HepG2 (cell line): ENCODE measurements around the gene UBTD2. TPM values are rescaled to one million over a fixed set of nuclear protein-coding genes. Genes with fewer than 3 reads are reported as not detected.

Experiments
- FOXJ3 ChIP-seq: sonication (generic); formaldehyde crosslinking; IDR thresholded peaks from 2 replicates; pipeline ENCODE4 v1.4.0; 2020; ENCODE audit warnings: missing genetic modification reagents, mild to moderate bottlenecking, borderline replicate concordance
- FOXM1 ChIP-seq: sonication (generic); formaldehyde crosslinking; IDR thresholded peaks from 2 replicates; pipeline ENCODE4 v1.5.0; 2020; ENCODE audit warnings: missing genetic modification reagents
- GABPA ChIP-seq, 2 experiments: IDR thresholded peaks; 2 replicates each; pipeline ENCODE4 v1.6.1; 2011 to 2016; ENCODE audit warnings: low read depth in 2 of 2, low read length in 1 of 2, missing biosample characterization in 1 of 2, missing genetic modification characterization in 1 of 2
- JUN ChIP-seq: sonication (generic); formaldehyde crosslinking; IDR thresholded peaks from 2 replicates; pipeline ENCODE4 v1.4.0; 2020; ENCODE audit warnings: mild to moderate bottlenecking, missing genetic modification reagents
- MED1 ChIP-seq: sonication (generic); formaldehyde crosslinking; IDR thresholded peaks from 2 replicates; pipeline ENCODE4 v1.4.0; 2020; ENCODE audit warnings: missing genetic modification reagents
- MED13 ChIP-seq: sonication (generic); formaldehyde crosslinking; IDR thresholded peaks from 2 replicates; pipeline ENCODE4 v1.5.0; 2020; ENCODE audit warnings: missing genetic modification reagents
- MXD4 ChIP-seq: IDR thresholded peaks from 2 replicates; pipeline ENCODE4 v1.6.1; 2016; ENCODE audit warnings: mild to moderate bottlenecking, missing biosample characterization, missing genetic modification reagents
- NFYC ChIP-seq: IDR thresholded peaks from 2 replicates; pipeline ENCODE4 v1.6.1; 2016; ENCODE audit warnings: missing genetic modification reagents, missing compliant biosample characterization
- RELA ChIP-seq: sonication (generic); formaldehyde crosslinking; IDR thresholded peaks from 2 replicates; pipeline ENCODE4 v1.4.0; 2020; ENCODE audit warnings: missing genetic modification reagents
- RXRA ChIP-seq: sonication (generic); formaldehyde crosslinking; IDR thresholded peaks from 2 replicates; pipeline ENCODE4 v1.5.1; 2020; ENCODE audit warnings: missing genetic modification reagents
- ZNF256 ChIP-seq: sonication (generic); formaldehyde crosslinking; conservative IDR thresholded peaks from 2 replicates; pipeline ENCODE4 v1.4.0; 2020; ENCODE audit warnings: missing genetic modification reagents
- ZNF263 ChIP-seq: sonication (generic); formaldehyde crosslinking; IDR thresholded peaks from 2 replicates; pipeline ENCODE4 v1.4.0; 2020; ENCODE audit warnings: missing genetic modification reagents
- ZNF30 ChIP-seq: sonication (generic); formaldehyde crosslinking; IDR thresholded peaks from 2 replicates; pipeline ENCODE4 v1.5.0; 2020; ENCODE audit warnings: mild to moderate bottlenecking, missing genetic modification reagents
- ZNF432 ChIP-seq: sonication (generic); formaldehyde crosslinking; IDR thresholded peaks from 2 replicates; pipeline ENCODE4 v1.5.0; 2020; ENCODE audit warnings: missing genetic modification reagents, mild to moderate bottlenecking, borderline replicate concordance
- ZNF510 ChIP-seq: sonication (generic); formaldehyde crosslinking; IDR thresholded peaks from 2 replicates; pipeline ENCODE4 v1.4.0; 2020; ENCODE audit warnings: low read depth, mild to moderate bottlenecking, missing genetic modification reagents
- ZNF569 ChIP-seq: sonication (generic); formaldehyde crosslinking; IDR thresholded peaks from 2 replicates; pipeline ENCODE4 v1.5.0; 2020; ENCODE audit warnings: mild to moderate bottlenecking, missing genetic modification reagents, moderate library complexity, borderline replicate concordance
- ZNF609 ChIP-seq: sonication (generic); formaldehyde crosslinking; IDR thresholded peaks from 2 replicates; pipeline ENCODE4 v1.4.0; 2020; ENCODE audit warnings: mild to moderate bottlenecking, missing genetic modification reagents, borderline replicate concordance
- ZNF616 ChIP-seq: sonication (generic); formaldehyde crosslinking; IDR thresholded peaks from 2 replicates; pipeline ENCODE4 v1.5.0; 2020; ENCODE audit warnings: low read depth, mild to moderate bottlenecking, missing genetic modification reagents
- ZNF788 ChIP-seq: sonication (generic); formaldehyde crosslinking; IDR thresholded peaks from 2 replicates; pipeline ENCODE4 v1.5.0; 2020; ENCODE audit warnings: mild to moderate bottlenecking, missing genetic modification reagents, borderline replicate concordance
- ZSCAN12 ChIP-seq: sonication (generic); formaldehyde crosslinking; IDR thresholded peaks from 2 replicates; pipeline ENCODE4 v1.9.0; 2021; ENCODE audit warnings: mild to moderate bottlenecking, missing genetic modification reagents
- ZSCAN29 ChIP-seq: sonication (generic); formaldehyde crosslinking; conservative IDR thresholded peaks from 2 replicates; pipeline ENCODE4 v1.4.0; 2020; ENCODE audit warnings: mild to moderate bottlenecking, missing genetic modification reagents
- polyA plus RNA-seq, 8 experiments: library from polyadenylated mRNA; depleted of rRNA in 3 of 8; stranded (reverse) in 7 of 8; unstranded in 1 of 8; fragments of >200 nt; fragmentation: Illumina TruSeq in 4 of 8; extraction: Trizol in 4 of 8; gene quantifications; 2 replicates each; pipeline versions ENCODE4 v1.2.1 to v1.2.3, GENCODE V29; 2011 to 2016; ENCODE audit warnings: low read depth in 4 of 8, missing spikeins in 1 of 8, mixed read lengths in 1 of 8; ENCODE audit not compliant: insufficient read depth in 1 of 8
- total RNA-seq, 5 experiments: library from RNA; depleted of rRNA; stranded (reverse); fragments of >200 nt; fragmentation: Illumina TruSeq; extraction: Trizol; gene quantifications; 2 replicates each; pipeline ENCODE4 v1.2.3, GENCODE V29; 2016; ENCODE audit warnings: low read depth in 1 of 5
- TF ChIP-seq, protein P1 (sequence below): sonication (generic); formaldehyde crosslinking; IDR thresholded peaks from 2 replicates; pipeline ENCODE4 v1.4.0; 2020; ENCODE audit warnings: mild to moderate bottlenecking, missing genetic modification reagents, borderline replicate concordance
- TF ChIP-seq, protein P2 (sequence below): sonication (generic); formaldehyde crosslinking; IDR thresholded peaks from 2 replicates; pipeline ENCODE4 v1.8.0; 2022; ENCODE audit warnings: mild to moderate bottlenecking, missing genetic modification reagents, moderate library complexity

Gene UBTD2
- total and polyA plus RNA-seq, 2 of the 13 experiments (the other 11 are each of a cell fraction or from before 2014, with no cell fraction given): 15.2 to 24.1 TPM

DNA sequence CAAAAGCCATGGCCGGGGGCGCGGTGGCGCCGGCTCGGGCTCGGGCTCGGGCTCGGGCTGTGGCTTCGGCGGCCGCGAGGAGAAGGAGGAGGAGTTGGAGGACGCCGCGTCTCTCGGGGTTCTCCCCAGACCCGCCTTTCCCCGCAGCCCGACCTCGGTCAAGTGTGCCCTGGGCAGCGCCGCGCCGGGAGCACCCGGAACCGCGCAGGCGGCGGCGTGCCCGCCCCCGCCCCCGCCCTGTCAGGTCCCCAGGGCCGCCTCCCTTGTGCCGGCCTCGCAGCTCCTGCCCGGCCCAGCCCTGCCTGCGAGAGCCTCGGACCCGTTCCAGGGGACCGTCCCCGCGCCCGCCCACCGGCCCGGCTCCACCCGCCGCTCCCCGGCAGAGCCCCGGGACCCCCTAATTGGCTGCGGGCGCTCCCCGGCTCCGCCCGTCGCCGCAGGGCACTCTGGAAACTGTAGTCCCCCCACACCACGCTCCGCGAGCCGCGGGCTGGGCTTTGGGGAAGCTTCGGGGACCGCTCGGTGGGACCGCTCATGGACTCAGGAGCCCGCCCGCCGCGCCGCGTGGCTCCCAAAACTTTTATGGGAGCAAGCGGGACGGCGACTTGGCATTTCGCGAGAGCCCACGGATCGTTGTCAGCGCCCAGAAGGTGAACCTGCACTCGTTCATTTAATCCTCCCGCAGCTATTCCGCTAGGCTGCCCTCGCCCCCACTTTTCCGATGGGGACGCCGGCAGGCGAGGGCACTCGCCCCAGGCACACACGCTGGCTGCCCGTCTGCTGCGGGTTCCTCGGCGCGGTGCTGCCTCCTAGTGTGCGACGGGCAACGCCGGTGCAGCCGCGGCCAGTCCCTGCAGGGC, 95.3 kb downstream of the UBTD2 start, which contains the start of gene STK10 (continued):
- no peak for TF ChIP-seq ZNF609
- TF ChIP-seq ZNF569 (CRISPR knock-in tag): 0 out of 2 replicates have a peak, but pooled peaks have one; percentile 8
- TF ChIP-seq MED1 (CRISPR knock-in tag): peak; percentile 32
- TF ChIP-seq ZSCAN29: no peak; the same call in 1 of the 2 replicates
- TF ChIP-seq ZNF616 (CRISPR knock-in tag): no peak
- TF ChIP-seq MED13 (CRISPR knock-in tag): 0 out of 2 replicates have a peak, but pooled peaks have one; percentile 39
- no peak for TF ChIP-seq ZNF30 (CRISPR knock-in tag)
- TF ChIP-seq, protein P1, sequence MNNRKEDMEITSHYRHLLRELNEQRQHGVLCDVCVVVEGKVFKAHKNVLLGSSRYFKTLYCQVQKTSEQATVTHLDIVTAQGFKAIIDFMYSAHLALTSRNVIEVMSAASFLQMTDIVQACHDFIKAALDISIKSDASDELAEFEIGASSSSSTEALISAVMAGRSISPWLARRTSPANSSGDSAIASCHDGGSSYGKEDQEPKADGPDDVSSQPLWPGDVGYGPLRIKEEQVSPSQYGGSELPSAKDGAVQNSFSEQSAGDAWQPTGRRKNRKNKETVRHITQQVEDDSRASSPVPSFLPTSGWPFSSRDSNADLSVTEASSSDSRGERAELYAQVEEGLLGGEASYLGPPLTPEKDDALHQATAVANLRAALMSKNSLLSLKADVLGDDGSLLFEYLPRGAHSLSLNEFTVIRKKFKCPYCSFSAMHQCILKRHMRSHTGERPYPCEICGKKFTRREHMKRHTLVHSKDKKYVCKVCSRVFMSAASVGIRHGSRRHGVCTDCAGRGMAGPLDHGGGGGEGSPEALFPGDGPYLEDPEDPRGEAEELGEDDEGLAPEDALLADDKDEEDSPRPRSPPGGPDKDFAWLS (CRISPR knock-in tag): no peak
- TF ChIP-seq RXRA: peak; percentile 70
- no peak; the same call in 1 of the 2 replicates for TF ChIP-seq MXD4 (CRISPR knock-in tag)
- TF ChIP-seq GABPA (IDR thresholded peaks at IDR 0.05; ENCODE audit: low read depth, low read length): no peak
- TF ChIP-seq GABPA (CRISPR knock-in tag; IDR thresholded peaks at IDR 0.05; ENCODE audit: low read depth): 0 out of 2 replicates have a peak, but pooled peaks have one; percentile 32
- TF ChIP-seq ZNF510 (CRISPR knock-in tag): no peak
- no peak for TF ChIP-seq JUN (CRISPR knock-in tag)
- TF ChIP-seq ZNF256 (CRISPR knock-in tag): 0 out of 2 replicates have a peak, but pooled peaks have one; percentile 37
- TF ChIP-seq ZNF432 (CRISPR knock-in tag): no peak
- peak; percentile 66 for TF ChIP-seq ZNF263 (CRISPR knock-in tag)
- TF ChIP-seq NFYC (CRISPR knock-in tag): peak; percentile 80
- TF ChIP-seq, protein P2, sequence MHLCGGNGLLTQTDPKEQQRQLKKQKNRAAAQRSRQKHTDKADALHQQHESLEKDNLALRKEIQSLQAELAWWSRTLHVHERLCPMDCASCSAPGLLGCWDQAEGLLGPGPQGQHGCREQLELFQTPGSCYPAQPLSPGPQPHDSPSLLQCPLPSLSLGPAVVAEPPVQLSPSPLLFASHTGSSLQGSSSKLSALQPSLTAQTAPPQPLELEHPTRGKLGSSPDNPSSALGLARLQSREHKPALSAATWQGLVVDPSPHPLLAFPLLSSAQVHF (CRISPR knock-in tag): no peak
- TF ChIP-seq FOXJ3 (CRISPR knock-in tag): no peak
- no peak for TF ChIP-seq FOXM1 (CRISPR knock-in tag)
- TF ChIP-seq ZNF788: no peak; the same call in 1 of the 2 replicates
- no peak for TF ChIP-seq RELA (CRISPR knock-in tag)
- TF ChIP-seq ZSCAN12 (CRISPR knock-in tag): peak; percentile 40; the same call in 1 of the 2 replicates
